HCT116 (cell line): ENCODE measurements around the gene NRTN. TPM values are rescaled to one million over a fixed set of nuclear protein-coding genes. Genes with fewer than 3 reads are reported as not detected.

Source experiments
- ATAC-seq: fragments of 200-7000 bp; cut with Tn5 transposase; 2 replicates; pipeline ENCODE4 v1.9.1; 2020; ENCODE audit warnings: mild to moderate bottlenecking, moderate library complexity
- BruUV-seq: library from RNA; stranded (reverse); fragments of 400-500 nt; replicated peaks from 2 replicates; lab custom pipeline; 2021; lab: Mats Ljungman, UMichigan
- CTCF ChIA-PET: fragments of 300-600 bp; sonication (Branson Sonifier 250); formaldehyde crosslinking; loops from one replicate; lab custom pipeline; 2021; ENCODE audit warnings: antibody characterized with exemption; lab: Charles Lee
- POLR2A ChIA-PET: fragments of 300-600, 350-600 bp; sonication (Branson Sonifier 250); formaldehyde crosslinking; loops from one replicate; lab custom pipeline; 2021; ENCODE audit warnings: antibody characterized with exemption; lab: Charles Lee
- RAD21 ChIA-PET, 2 experiments: fragments of 300-600 bp; sonication (Branson Sonifier 250); formaldehyde crosslinking; loops; one replicate each; lab custom pipeline; 2023; ENCODE audit warnings: low total read pairs in 2 of 2; ENCODE audit not compliant: uncharacterized antibody in 2 of 2, unreplicated experiment in 2 of 2, low non-redundant PET in 1 of 2; lab: Charles Lee
- DNase-seq: peaks from one replicate; pipeline ENCODE4 v3.0.0-alpha.2; 2010; ENCODE audit warnings: low read depth, low spot score
- H2AFZ ChIP-seq: fragments of 200-600 bp; shearing (Covaris generic), sonication (generic); 2 replicates; pipeline ENCODE4 v1.6.1; 2017; ENCODE audit warnings: low read depth, mixed run types, mixed read lengths, antibody characterized with exemption, low read length; ENCODE audit not compliant: poor library complexity, severe bottlenecking
- H3K27ac ChIP-seq: 2 replicates; pipeline ENCODE4 v1.5.1; 2012; ENCODE audit warnings: low read depth, low read length
- H3K27me3 ChIP-seq: fragments of 200-600 bp; sonication (generic); 2 replicates; pipeline ENCODE4 v1.6.1; 2016; ENCODE audit warnings: mixed run types, low read length, mixed read lengths; ENCODE audit not compliant: insufficient read depth
- H3K36me3 ChIP-seq, 2 experiments: fragments of 200-500 bp in 1 of 2; fragments of 200-600 bp in 1 of 2; sonication (Bioruptor generic) in 1 of 2; sonication (generic) in 1 of 2; 2 replicates each; pipeline versions ENCODE4 v1.5.1 to v1.6.1; 2014 to 2016; ENCODE audit warnings: low read length in 2 of 2, inconsistent platforms in 1 of 2, mixed read lengths in 1 of 2, mixed run types in 1 of 2; ENCODE audit not compliant: insufficient read depth in 2 of 2, control insufficient read depth in 1 of 2
- H3K4me1 ChIP-seq, 2 experiments: fragments of 200-600 bp in 1 of 2; sonication (generic) in 1 of 2; 2 replicates each; pipeline versions ENCODE4 v1.5.1 to v1.6.1; 2012 to 2017; ENCODE audit warnings: low read length in 2 of 2, inconsistent platforms in 1 of 2, mild to moderate bottlenecking in 1 of 2, mixed read lengths in 1 of 2, mixed run types in 1 of 2, moderate library complexity in 1 of 2; ENCODE audit not compliant: insufficient read depth in 2 of 2, control insufficient read depth in 1 of 2
- H3K4me2 ChIP-seq: fragments of 200-600 bp; sonication (generic); 2 replicates; pipeline ENCODE4 v1.6.1; 2017; ENCODE audit warnings: mixed run types, low read length, mixed read lengths
- H3K4me3 ChIP-seq, 2 experiments: fragments of 200-600 bp in 1 of 2; sonication (generic) in 1 of 2; replicated peaks in 1 of 2; 2 replicates each; pipeline ENCODE4 v1.5.1; 2011 to 2016; ENCODE audit warnings: low read length in 2 of 2, control low read depth in 1 of 2, low read depth in 1 of 2, mild to moderate bottlenecking in 1 of 2, mixed read lengths in 1 of 2, mixed run types in 1 of 2
- H3K79me2 ChIP-seq: fragments of 200-600 bp; sonication (generic); 2 replicates; pipeline ENCODE4 v1.6.1; 2017; ENCODE audit warnings: mild to moderate bottlenecking, mixed run types, low read length, moderate library complexity, mixed read lengths; ENCODE audit not compliant: insufficient read depth
- H3K9ac ChIP-seq: fragments of 200-600 bp; sonication (generic); 2 replicates; pipeline ENCODE4 v1.6.1; 2016; ENCODE audit warnings: low read length, mixed read lengths
- H3K9me2 ChIP-seq: fragments of 200-600 bp; sonication (generic), shearing (Covaris generic); 2 replicates; pipeline ENCODE4 v1.6.1; 2017; ENCODE audit warnings: mixed run types, mild to moderate bottlenecking, moderate library complexity; ENCODE audit not compliant: insufficient read depth
- H3K9me3 ChIP-seq, 2 experiments: fragments of 200-500 bp in 1 of 2; fragments of 200-600 bp in 1 of 2; sonication (Bioruptor generic) in 1 of 2; sonication (generic) in 1 of 2; 2 replicates each; pipeline ENCODE4 v1.6.1; 2014 to 2017; ENCODE audit warnings: low read length in 2 of 2, mixed read lengths in 2 of 2, inconsistent platforms in 1 of 2, low read depth in 1 of 2, mild to moderate bottlenecking in 1 of 2, mixed run types in 1 of 2, moderate library complexity in 1 of 2; ENCODE audit not compliant: control insufficient read depth in 1 of 2, insufficient read depth in 1 of 2
- H4K20me1 ChIP-seq: fragments of 200-600 bp; sonication (generic), shearing (Covaris generic); 2 replicates; pipeline ENCODE4 v1.6.1; 2017; ENCODE audit warnings: mixed run types, mild to moderate bottlenecking, moderate library complexity; ENCODE audit not compliant: insufficient read depth
- ATF3 ChIP-seq: IDR thresholded peaks from 2 replicates; pipeline ENCODE4 v1.6.1; 2012
- CBX3 ChIP-seq: IDR thresholded peaks from 2 replicates; pipeline ENCODE4 v1.6.1; 2012; ENCODE audit warnings: low read depth
- ELF1 ChIP-seq: IDR thresholded peaks from 2 replicates; pipeline ENCODE4 v1.6.1; 2012; ENCODE audit warnings: low read depth, borderline replicate concordance
- JUND ChIP-seq: IDR thresholded peaks from 2 replicates; pipeline ENCODE4 v1.6.1; 2012
- MAX ChIP-seq: IDR thresholded peaks from 2 replicates; pipeline ENCODE4 v1.6.1; 2012
- POLR2AphosphoS5 ChIP-seq: IDR thresholded peaks from 2 replicates; pipeline ENCODE4 v1.6.1; 2011; ENCODE audit warnings: mild to moderate bottlenecking, low read depth, low read length, moderate library complexity
- SRF ChIP-seq: IDR thresholded peaks from 2 replicates; pipeline ENCODE4 v1.6.1; 2012; ENCODE audit warnings: low read depth
- TCF7L2 ChIP-seq: IDR thresholded peaks from 2 replicates; pipeline ENCODE4 v1.7.0; 2011; ENCODE audit warnings: borderline replicate concordance, inconsistent platforms; ENCODE audit not compliant: insufficient read depth, insufficient read length; ENCODE audit errors: extremely low read depth
- YY1 ChIP-seq: IDR thresholded peaks from 2 replicates; pipeline ENCODE4 v1.6.1; 2011; ENCODE audit warnings: low read length, low read depth, moderate library complexity, mild to moderate bottlenecking; ENCODE audit not compliant: insufficient replicate concordance; ENCODE audit errors: extremely low read depth
- ZBTB33 ChIP-seq: IDR thresholded peaks from 2 replicates; pipeline ENCODE4 v1.6.1; 2011; ENCODE audit warnings: mild to moderate bottlenecking, low read length, moderate library complexity; ENCODE audit not compliant: insufficient replicate concordance; ENCODE audit errors: extremely low read depth
- ZNF274 ChIP-seq: fragments of 200-500 bp; sonication (Bioruptor generic); IDR thresholded peaks from 2 replicates; pipeline ENCODE4 v1.6.1; 2014; ENCODE audit warnings: mild to moderate bottlenecking, low read depth, low read length, inconsistent platforms
- intact Hi-C: fragments of 100-400 bp; cut with micrococcal nuclease; formaldehyde crosslinking; loops from 2 replicates; pipeline ENCODE4 v1.10.0; 2022
- total RNA-seq: library from RNA; stranded (reverse); gene quantifications from one replicate; pipeline ENCODE4 v1.2.1, GENCODE V29; 2021; ENCODE audit not compliant: unreplicated experiment

Gene NRTN
- total RNA-seq, 1 experiment from 2014 or later: 11.5 TPM

GRCh38 chr19:5814123-5814851 lies 9.4 kb downstream of the NRTN start:
- BruUV-seq: no TSS peak
- CTCF ChIA-PET: interaction anchor here (1.2 to 1.5 kb wide), 2 partner anchors 10 to 20 kb away, joined by 3 to 4 read pairs; no protein-coding TSS in a partner anchor
- H3K9me3 ChIP-seq: no peaks in the 10 kb centered on the region
- POLR2A ChIA-PET: no interaction called here
- intact Hi-C loops: loop anchor here (5.0 kb wide), 1 partner anchor 153 kb away; no protein-coding TSS in a partner anchor
- H3K79me2 ChIP-seq: no peaks in the 10 kb centered on the region
- no peak overlapping the region for H3K9ac ChIP-seq
- TF ChIP-seq ATF3: no peak
- no peak for TF ChIP-seq ELF1
- H3K27ac ChIP-seq: no peak overlapping the region
- RAD21 ChIA-PET: no interaction called here
- no peak for ATAC-seq
- H3K4me1 ChIP-seq: no peaks in the 10 kb centered on the region
- H3K4me2 ChIP-seq: no peak overlapping the region
- no peaks in the 10 kb centered on the region for H4K20me1 ChIP-seq
- no peaks in the 10 kb centered on the region for H3K36me3 ChIP-seq
- H3K9me2 ChIP-seq: no peaks in the 10 kb centered on the region
- DNase-seq: no peak
- H2AFZ ChIP-seq: no peak overlapping the region
- no peaks in the 10 kb centered on the region for H3K27me3 ChIP-seq
- H3K4me3 ChIP-seq: no peak overlapping the region

GRCh38 chr19:5814852-5815246 lies 10.0 kb downstream of the NRTN start:
- Histone ChIP-seq H3K27ac (no peak overlapping the region), H3K9ac (no peak overlapping the region), H3K4me2 (no peak overlapping the region), H3K4me3 (no peak overlapping the region), H3K4me1 (no peaks in the 10 kb centered on the region), H4K20me1 (no peaks in the 10 kb centered on the region), H3K27me3 (no peaks in the 10 kb centered on the region), H2AFZ (no peak overlapping the region), H3K9me3 (no peaks in the 10 kb centered on the region), H3K79me2 (no peaks in the 10 kb centered on the region), H3K36me3 (no peaks in the 10 kb centered on the region), H3K9me2 (no peaks in the 10 kb centered on the region)
- POLR2A ChIA-PET: no interaction called here
- DNase-seq: no peak
- intact Hi-C loops: loop anchor here (5.0 kb wide), 1 partner anchor 152 kb away; no protein-coding TSS in a partner anchor
- CTCF ChIA-PET: interaction anchor here (1.2 kb wide), 1 partner anchor 20 kb away, joined by 3 read pairs; no protein-coding TSS in a partner anchor
- RAD21 ChIA-PET: no interaction called here
- BruUV-seq: no TSS peak
- TF ChIP-seq MAX: no peak
- TF ChIP-seq SRF: no peak
- no peak for TF ChIP-seq TCF7L2
- no peak for TF ChIP-seq ZBTB33
- no peak for TF ChIP-seq ZNF274
- no peak for TF ChIP-seq POLR2AphosphoS5
- no peak for TF ChIP-seq CBX3
- no peak for TF ChIP-seq JUND
- no peak for TF ChIP-seq ELF1
- no peak for TF ChIP-seq YY1
- no peak for ATAC-seq
